ENCODE data around the gene RGS7. TPM values are rescaled to one million over a fixed set of nuclear protein-coding genes. Genes with fewer than 3 reads are reported as not detected.
A peak's percentile ranks its signal among the peaks of the same experiment; 100 is the strongest.

RGS7 gene
- total RNA-seq, 1 donor from 2014 or later = 0.18 TPM

DNA sequence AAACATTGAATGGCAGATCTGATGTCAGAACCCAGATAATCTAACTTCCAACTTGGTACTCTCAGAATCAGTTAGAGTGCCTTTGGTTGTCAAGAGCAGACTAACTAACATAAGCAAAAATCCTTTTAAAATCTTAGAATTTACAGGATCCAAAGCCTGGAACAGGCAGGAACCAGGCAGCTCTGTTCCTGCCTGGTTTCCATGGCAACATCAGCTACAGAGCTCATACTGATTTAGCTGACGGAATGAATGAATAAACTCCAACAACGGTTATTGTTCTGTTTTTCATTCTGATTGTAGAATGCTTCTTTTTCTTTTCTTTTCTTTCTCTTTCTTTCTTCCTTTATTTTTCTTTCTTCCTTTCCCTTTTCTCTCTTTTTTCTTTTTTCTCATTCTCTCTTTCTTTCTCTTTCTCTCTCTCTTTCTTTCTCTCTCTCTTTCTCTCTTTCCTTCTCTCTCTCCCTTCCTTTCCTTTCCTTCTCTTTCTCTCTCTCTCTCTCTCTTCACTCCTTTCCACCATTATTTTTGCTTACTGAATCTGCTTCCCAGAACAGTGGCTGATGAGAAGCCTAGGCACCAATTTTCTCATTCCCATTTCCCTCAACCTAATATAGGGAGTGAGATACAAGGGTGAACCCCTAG, 121.6 kb downstream of the RGS7 start:
- no peak for FAIRE-seq
- no peaks in the 10 kb centered on the region for H3K4me1 ChIP-seq (ENCODE audit: insufficient read depth, low read length)
- H3K27me3 ChIP-seq (ENCODE audit: insufficient read depth, low read length) = no peaks in the 10 kb centered on the region
- Mint-ChIP-seq H3K27me3 (ENCODE audit: low read depth, unreplicated experiment) (no peaks in the 10 kb centered on the region), H3K9me3 (ENCODE audit: unreplicated experiment) (no peaks in the 10 kb centered on the region), H3K27ac (ENCODE audit: unreplicated experiment) (no peak overlapping the region), H3K4me3 (ENCODE audit: unreplicated experiment) (peak overlapping the region; percentile 13), H3K4me1 (ENCODE audit: low read depth, unreplicated experiment) (no peaks in the 10 kb centered on the region), H3K36me3 (ENCODE audit: low read depth, unreplicated experiment) (no peaks in the 10 kb centered on the region)
- no peaks in the 10 kb centered on the region for H3K79me2 ChIP-seq (ENCODE audit: insufficient read depth, low read length)
- H3K4me2 ChIP-seq (ENCODE audit: low read length) = no peak overlapping the region
- H3K4me3 ChIP-seq (ENCODE audit: insufficient read depth, low read depth, low read length) = no peak overlapping the region
- DNase-seq (ENCODE audit: low read depth) = no peak
- H2AFZ ChIP-seq (ENCODE audit: low read depth, low read length) = no peak overlapping the region
- TF ChIP-seq EZH2 (IDR thresholded peaks at IDR 0.05; ENCODE audit: insufficient read depth, low read length) = no peak
- TF ChIP-seq, protein P1, sequence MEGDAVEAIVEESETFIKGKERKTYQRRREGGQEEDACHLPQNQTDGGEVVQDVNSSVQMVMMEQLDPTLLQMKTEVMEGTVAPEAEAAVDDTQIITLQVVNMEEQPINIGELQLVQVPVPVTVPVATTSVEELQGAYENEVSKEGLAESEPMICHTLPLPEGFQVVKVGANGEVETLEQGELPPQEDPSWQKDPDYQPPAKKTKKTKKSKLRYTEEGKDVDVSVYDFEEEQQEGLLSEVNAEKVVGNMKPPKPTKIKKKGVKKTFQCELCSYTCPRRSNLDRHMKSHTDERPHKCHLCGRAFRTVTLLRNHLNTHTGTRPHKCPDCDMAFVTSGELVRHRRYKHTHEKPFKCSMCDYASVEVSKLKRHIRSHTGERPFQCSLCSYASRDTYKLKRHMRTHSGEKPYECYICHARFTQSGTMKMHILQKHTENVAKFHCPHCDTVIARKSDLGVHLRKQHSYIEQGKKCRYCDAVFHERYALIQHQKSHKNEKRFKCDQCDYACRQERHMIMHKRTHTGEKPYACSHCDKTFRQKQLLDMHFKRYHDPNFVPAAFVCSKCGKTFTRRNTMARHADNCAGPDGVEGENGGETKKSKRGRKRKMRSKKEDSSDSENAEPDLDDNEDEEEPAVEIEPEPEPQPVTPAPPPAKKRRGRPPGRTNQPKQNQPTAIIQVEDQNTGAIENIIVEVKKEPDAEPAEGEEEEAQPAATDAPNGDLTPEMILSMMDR (IDR thresholded peaks at IDR 0.05; ENCODE audit: insufficient read depth, low read depth, low read length) = no peak
- H3K27ac ChIP-seq (ENCODE audit: low read depth, low read length) = no peak overlapping the region
- no peak overlapping the region for H3K9ac ChIP-seq (ENCODE audit: low read length)
- no peaks in the 10 kb centered on the region for H3K36me3 ChIP-seq (ENCODE audit: insufficient read depth, low read length)
- H4K20me1 ChIP-seq (ENCODE audit: insufficient read depth, low read length) = no peaks in the 10 kb centered on the region
- H3K9me3 ChIP-seq (ENCODE audit: insufficient read depth, low read depth, low read length) = no peaks in the 10 kb centered on the region

DNA sequence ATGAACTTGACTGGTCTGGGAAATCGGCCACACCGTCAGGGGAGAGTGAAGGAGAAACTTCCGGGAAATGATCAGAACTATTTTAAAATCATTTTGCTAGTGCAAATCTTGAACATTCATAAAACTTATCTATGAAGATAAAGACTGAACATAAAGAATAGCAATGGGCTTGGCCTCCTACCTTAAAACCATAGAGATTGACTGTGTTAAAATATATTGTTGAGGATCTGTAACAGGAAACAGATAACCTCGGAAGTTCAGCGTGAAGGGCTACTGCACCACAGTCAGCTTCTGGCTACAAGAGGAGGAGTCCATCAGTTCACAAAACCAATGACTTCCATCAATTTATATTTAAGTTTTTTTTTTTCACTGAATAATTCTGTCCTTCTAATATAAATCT, 127.3 kb downstream of the RGS7 start:
- Histone ChIP-seq H3K36me3 (ENCODE audit: insufficient read depth, low read length) (no peaks in the 10 kb centered on the region), H3K27ac (ENCODE audit: low read depth, low read length) (no peak overlapping the region), H3K27me3 (ENCODE audit: insufficient read depth, low read length) (no peaks in the 10 kb centered on the region), H4K20me1 (ENCODE audit: insufficient read depth, low read length) (no peaks in the 10 kb centered on the region), H3K4me2 (ENCODE audit: low read length) (no peak overlapping the region), H3K4me3 (ENCODE audit: insufficient read depth, low read depth, low read length) (no peak overlapping the region), H2AFZ (ENCODE audit: low read depth, low read length) (no peak overlapping the region), H3K4me1 (ENCODE audit: insufficient read depth, low read length) (no peaks in the 10 kb centered on the region), H3K9me3 (ENCODE audit: insufficient read depth, low read depth, low read length) (no peaks in the 10 kb centered on the region), H3K9ac (ENCODE audit: low read length) (no peak overlapping the region), H3K79me2 (ENCODE audit: insufficient read depth, low read length) (no peaks in the 10 kb centered on the region)
- FAIRE-seq = no peak
- TF ChIP-seq, protein P1 (IDR thresholded peaks at IDR 0.05; ENCODE audit: insufficient read depth, low read depth, low read length) = no peak
- TF ChIP-seq EZH2 (IDR thresholded peaks at IDR 0.05; ENCODE audit: insufficient read depth, low read length) = no peak
- peaks cover 4% of the 10 kb centered on the region for H3K27me3 Mint-ChIP-seq (ENCODE audit: low read depth, unreplicated experiment)
- no peaks in the 10 kb centered on the region for H3K4me1 Mint-ChIP-seq (ENCODE audit: low read depth, unreplicated experiment)
- no peaks in the 10 kb centered on the region for H3K9me3 Mint-ChIP-seq (ENCODE audit: unreplicated experiment)
- H3K36me3 Mint-ChIP-seq (ENCODE audit: low read depth, unreplicated experiment) = no peaks in the 10 kb centered on the region
- H3K27ac Mint-ChIP-seq (ENCODE audit: unreplicated experiment) = no peak overlapping the region
- H3K4me3 Mint-ChIP-seq (ENCODE audit: unreplicated experiment) = no peak overlapping the region
- no peak for DNase-seq (ENCODE audit: low read depth)

DNA sequence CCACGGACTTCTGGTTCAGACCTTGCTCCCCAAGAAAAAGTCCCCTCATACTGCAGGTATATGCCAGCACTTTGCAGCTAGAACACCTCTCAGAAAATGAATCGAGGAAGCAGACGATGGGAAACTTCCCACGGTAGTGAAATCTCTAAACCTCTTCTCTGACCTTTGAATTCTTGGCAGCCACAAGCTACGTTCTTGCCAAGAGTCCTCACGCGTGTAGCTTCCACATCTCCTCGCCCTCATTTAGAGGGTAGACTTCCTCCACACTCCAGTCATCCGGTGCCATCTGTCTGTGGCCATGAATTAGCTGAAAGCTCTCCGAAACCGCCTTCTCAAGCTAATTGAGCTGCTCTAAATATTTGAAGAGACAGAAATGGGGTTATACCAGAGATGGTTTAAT, 127.8 kb downstream of the RGS7 start:
- no peak overlapping the region for H3K9ac ChIP-seq (ENCODE audit: low read length)
- no peaks in the 10 kb centered on the region for H3K9me3 Mint-ChIP-seq (ENCODE audit: unreplicated experiment)
- H2AFZ ChIP-seq (ENCODE audit: low read depth, low read length) = no peak overlapping the region
- H3K27me3 Mint-ChIP-seq (ENCODE audit: low read depth, unreplicated experiment) = peaks cover 4% of the 10 kb centered on the region
- H3K27ac Mint-ChIP-seq (ENCODE audit: unreplicated experiment) = no peak overlapping the region
- no peaks in the 10 kb centered on the region for H3K9me3 ChIP-seq (ENCODE audit: insufficient read depth, low read depth, low read length)
- H3K4me3 ChIP-seq (ENCODE audit: insufficient read depth, low read depth, low read length) = no peak overlapping the region
- DNase-seq (ENCODE audit: low read depth) (no peak), FAIRE-seq (no peak)
- H3K36me3 ChIP-seq (ENCODE audit: insufficient read depth, low read length) = no peaks in the 10 kb centered on the region
- no peak for TF ChIP-seq EZH2 (IDR thresholded peaks at IDR 0.05; ENCODE audit: insufficient read depth, low read length)
- TF ChIP-seq, protein P1 (IDR thresholded peaks at IDR 0.05; ENCODE audit: insufficient read depth, low read depth, low read length) = no peak
- H3K36me3 Mint-ChIP-seq (ENCODE audit: low read depth, unreplicated experiment) = no peaks in the 10 kb centered on the region
- H3K4me1 Mint-ChIP-seq (ENCODE audit: low read depth, unreplicated experiment) = no peaks in the 10 kb centered on the region
- no peak overlapping the region for H3K27ac ChIP-seq (ENCODE audit: low read depth, low read length)
- H3K79me2 ChIP-seq (ENCODE audit: insufficient read depth, low read length) = no peaks in the 10 kb centered on the region
- no peaks in the 10 kb centered on the region for H3K4me1 ChIP-seq (ENCODE audit: insufficient read depth, low read length)
- no peak overlapping the region for H3K4me3 Mint-ChIP-seq (ENCODE audit: unreplicated experiment)
- H3K27me3 ChIP-seq (ENCODE audit: insufficient read depth, low read length) = no peaks in the 10 kb centered on the region
- no peak overlapping the region for H3K4me2 ChIP-seq (ENCODE audit: low read length)
- no peaks in the 10 kb centered on the region for H4K20me1 ChIP-seq (ENCODE audit: insufficient read depth, low read length)

Measured in astrocyte (in vitro differentiated cells and primary cell).